Measurements from ENCODE around the gene CDK8. TPM values are rescaled to one million over a fixed set of nuclear protein-coding genes. Genes with fewer than 3 reads are reported as not detected.
A peak's percentile ranks its signal among the peaks of the same experiment; 100 is the strongest.
"Not testable (repeated sequence)": the region's sequence is repeated elsewhere in the genome, so short reads cannot be mapped to it uniquely, and the experiment has no call there.

Gene CDK8
- polyA plus RNA-seq, 4 donors: 16.8 to 29.7 (median 25.3) TPM

DNA sequence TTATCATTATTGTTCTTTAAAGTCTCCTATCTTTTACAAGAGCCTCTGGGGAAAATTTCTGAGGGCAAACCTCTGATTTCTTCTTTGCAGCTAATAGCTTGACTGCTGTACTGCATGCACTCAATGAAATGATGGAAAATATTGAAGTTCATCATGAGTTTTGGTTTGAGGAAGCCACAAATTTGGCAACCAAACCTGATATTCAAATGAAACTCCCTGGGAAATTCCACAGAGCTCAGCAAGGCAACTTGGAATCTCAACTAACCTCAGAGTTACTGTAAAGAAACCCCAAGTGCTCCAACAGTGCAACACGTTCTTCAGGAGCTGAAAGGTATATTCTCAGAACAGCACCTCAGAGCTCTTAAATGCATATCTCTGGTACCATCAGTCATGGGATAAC is 17.6 kb upstream of the CDK8 start:
- Histone ChIP-seq H3K27me3 (ENCODE audit: control insufficient read depth in 3 of 3, insufficient read depth in 3 of 3, low read length in 3 of 3) (peaks cover 0 to 3% (median 0%) of the 10 kb centered on the region in 3 donors), H3K27ac (ENCODE audit: low read depth in 1 of 3, low read length in 2 of 3) (no peak overlapping the region), H3K4me3 (ENCODE audit: low read depth in 1 of 3, low read length in 3 of 3) (no peak overlapping the region), H3K9me3 (ENCODE audit: control insufficient read depth in 2 of 2, insufficient read depth in 1 of 2, low read depth in 1 of 2, low read length in 1 of 2) (no peaks in the 10 kb centered on the region), H3K36me3 (ENCODE audit: control insufficient read depth in 3 of 3, insufficient read depth in 2 of 3, low read depth in 1 of 3, low read length in 3 of 3) (no peaks in the 10 kb centered on the region), H3K4me1 (ENCODE audit: control insufficient read depth in 3 of 3, insufficient read depth in 2 of 3, low read depth in 1 of 3, low read length in 2 of 3) (no peaks in the 10 kb centered on the region)
- FAIRE-seq: no peak
- no peak for DNase-seq
- 40 to 76% (median 48%) methylated on average over 1 of the region's 1 CpG for WGBS, 3 donors

- Histone ChIP-seq H3K36me3 (ENCODE audit: control insufficient read depth in 3 of 3, insufficient read depth in 2 of 3, low read depth in 1 of 3, low read length in 3 of 3) (no peaks in the 10 kb centered on the region), H3K27ac (ENCODE audit: low read depth in 1 of 3, low read length in 2 of 3) (no peak overlapping the region), H3K4me3 (ENCODE audit: low read depth in 1 of 3, low read length in 3 of 3) (no peak overlapping the region), H3K27me3 (ENCODE audit: control insufficient read depth in 3 of 3, insufficient read depth in 3 of 3, low read length in 3 of 3) (no peaks in the 10 kb centered on the region), H3K4me1 (ENCODE audit: control insufficient read depth in 3 of 3, insufficient read depth in 2 of 3, low read depth in 1 of 3, low read length in 2 of 3) (no peaks in the 10 kb centered on the region), H3K9me3 (ENCODE audit: control insufficient read depth in 2 of 2, insufficient read depth in 1 of 2, low read depth in 1 of 2, low read length in 1 of 2) (no peaks in the 10 kb centered on the region)
- FAIRE-seq (no peak), DNase-seq (no peak)
- 57 to 73% (median 69%) methylated on average over 5 of the region's 5 CpGs for WGBS, 3 donors
Measured at GRCh38 chr13:26246154-26246553, 7.8 kb upstream of the CDK8 start.

- FAIRE-seq (no peak), DNase-seq (no peak)
- Histone ChIP-seq H3K27ac (ENCODE audit: low read depth in 1 of 3, low read length in 2 of 3) (no peak overlapping the region), H3K27me3 (ENCODE audit: control insufficient read depth in 3 of 3, insufficient read depth in 3 of 3, low read length in 3 of 3) (no peaks in the 10 kb centered on the region), H3K9me3 (ENCODE audit: control insufficient read depth in 2 of 2, insufficient read depth in 1 of 2, low read depth in 1 of 2, low read length in 1 of 2) (no peaks in the 10 kb centered on the region), H3K36me3 (ENCODE audit: control insufficient read depth in 3 of 3, insufficient read depth in 2 of 3, low read depth in 1 of 3, low read length in 3 of 3) (no peaks in the 10 kb centered on the region), H3K4me3 (ENCODE audit: low read depth in 1 of 3, low read length in 3 of 3) (no peak overlapping the region), H3K4me1 (ENCODE audit: control insufficient read depth in 3 of 3, insufficient read depth in 2 of 3, low read depth in 1 of 3, low read length in 2 of 3) (no peaks in the 10 kb centered on the region)
- WGBS, 3 donors: 68 to 79% (median 71%) methylated on average over 2 of the region's 2 CpGs
Measured at GRCh38 chr13:26247011-26247410, 6.9 kb upstream of the CDK8 start.

DNA sequence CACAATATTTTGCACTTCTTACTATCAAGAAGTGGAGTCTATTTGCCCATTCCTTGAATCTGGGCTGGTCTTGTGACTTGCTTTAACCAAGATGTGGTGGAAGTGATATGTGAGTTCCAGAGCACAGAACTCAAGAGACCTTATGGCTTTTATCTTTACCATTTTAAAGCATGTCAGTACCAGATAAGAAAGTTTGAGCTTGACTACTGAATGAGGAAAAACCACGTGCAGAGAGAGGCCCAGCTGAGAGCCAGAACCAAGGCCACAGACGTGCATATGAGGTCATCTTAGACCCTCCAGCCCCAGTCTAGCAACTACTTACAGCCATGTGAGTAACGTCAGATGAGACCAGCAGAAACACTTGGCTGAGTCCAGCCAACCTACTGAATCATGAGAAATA is 6.3 kb upstream of the CDK8 start:
- WGBS, 3 donors: 39 to 48% (median 46%) methylated on average over 3 of the region's 3 CpGs
- peak in 1 of 2 donors; percentile 63 for DNase-seq
- Histone ChIP-seq H3K27me3 (ENCODE audit: control insufficient read depth in 3 of 3, insufficient read depth in 3 of 3, low read length in 3 of 3) (no peaks in the 10 kb centered on the region), H3K4me3 (ENCODE audit: low read depth in 1 of 3, low read length in 3 of 3) (no peak overlapping the region), H3K36me3 (ENCODE audit: control insufficient read depth in 3 of 3, insufficient read depth in 2 of 3, low read depth in 1 of 3, low read length in 3 of 3) (no peaks in the 10 kb centered on the region), H3K9me3 (ENCODE audit: control insufficient read depth in 2 of 2, insufficient read depth in 1 of 2, low read depth in 1 of 2, low read length in 1 of 2) (no peaks in the 10 kb centered on the region), H3K4me1 (ENCODE audit: control insufficient read depth in 3 of 3, insufficient read depth in 2 of 3, low read depth in 1 of 3, low read length in 2 of 3) (no peaks in the 10 kb centered on the region), H3K27ac (ENCODE audit: low read depth in 1 of 3, low read length in 2 of 3) (peak overlapping the region in 1 of 3 donors; percentile 43)
- FAIRE-seq: no peak

DNA sequence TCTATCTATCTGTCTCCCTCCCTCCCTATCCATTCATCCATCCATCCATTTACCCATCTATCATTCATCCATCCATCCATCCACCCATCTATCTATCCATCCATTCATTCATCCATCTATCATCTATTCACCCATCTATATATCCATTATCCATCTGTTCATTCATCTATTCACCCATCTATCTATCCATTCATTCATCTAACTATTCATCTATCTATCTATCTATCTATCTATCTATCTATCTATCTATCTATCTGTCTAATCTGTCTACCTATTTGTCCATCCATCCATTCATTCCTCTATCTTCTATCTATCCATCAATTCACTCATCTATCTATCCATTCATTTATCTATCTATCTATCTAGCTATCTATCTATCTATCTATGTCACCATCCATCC is 4.4 kb upstream of the CDK8 start:
- Histone ChIP-seq H3K9me3 (ENCODE audit: control insufficient read depth in 2 of 2, insufficient read depth in 1 of 2, low read depth in 1 of 2, low read length in 1 of 2) (no peaks in the 10 kb centered on the region), H3K36me3 (ENCODE audit: control insufficient read depth in 3 of 3, insufficient read depth in 2 of 3, low read depth in 1 of 3, low read length in 3 of 3) (no peaks in the 10 kb centered on the region), H3K27me3 (ENCODE audit: control insufficient read depth in 3 of 3, insufficient read depth in 3 of 3, low read length in 3 of 3) (no peaks in the 10 kb centered on the region), H3K4me3 (ENCODE audit: low read depth in 1 of 3, low read length in 3 of 3) (no peak overlapping the region), H3K27ac (ENCODE audit: low read depth in 1 of 3, low read length in 2 of 3) (no peak overlapping the region), H3K4me1 (ENCODE audit: control insufficient read depth in 3 of 3, insufficient read depth in 2 of 3, low read depth in 1 of 3, low read length in 2 of 3) (no peaks in the 10 kb centered on the region)
- no peak for DNase-seq
- no peak for FAIRE-seq

DNA sequence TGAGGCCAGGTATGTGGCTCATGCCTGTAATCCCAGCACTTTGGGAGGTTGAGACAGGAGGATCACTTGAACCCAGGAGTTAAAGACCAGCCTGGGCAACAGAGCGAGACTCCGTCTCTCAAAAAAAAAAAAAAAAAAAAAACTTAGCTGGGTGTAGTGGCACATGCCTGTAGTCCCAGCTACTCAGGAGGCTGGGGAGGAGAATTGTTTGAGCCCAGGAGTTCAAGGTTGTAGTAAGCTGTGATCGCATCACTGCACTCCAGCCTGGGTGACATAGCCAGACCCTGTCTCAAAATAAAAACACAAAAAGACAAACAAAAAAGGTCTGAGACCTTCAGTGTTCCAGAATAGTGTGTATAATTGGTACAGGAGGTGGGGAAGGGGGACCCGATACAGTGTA is 1.9 kb upstream of the CDK8 start:
- not testable (repeated sequence) for H3K9me3 ChIP-seq (ENCODE audit: control insufficient read depth in 2 of 2, insufficient read depth in 1 of 2, low read depth in 1 of 2, low read length in 1 of 2); H3K27me3 ChIP-seq (ENCODE audit: control insufficient read depth in 3 of 3, insufficient read depth in 3 of 3, low read length in 3 of 3); H3K36me3 ChIP-seq (ENCODE audit: control insufficient read depth in 3 of 3, insufficient read depth in 2 of 3, low read depth in 1 of 3, low read length in 3 of 3); H3K4me1 ChIP-seq (ENCODE audit: control insufficient read depth in 3 of 3, insufficient read depth in 2 of 3, low read depth in 1 of 3, low read length in 2 of 3); FAIRE-seq; H3K27ac ChIP-seq (ENCODE audit: low read depth in 1 of 3, low read length in 2 of 3); DNase-seq; H3K4me3 ChIP-seq (ENCODE audit: low read depth in 1 of 3, low read length in 3 of 3)
- 71 to 86% (median 82%) methylated on average over 4 of the region's 4 CpGs for WGBS, 3 donors

DNA sequence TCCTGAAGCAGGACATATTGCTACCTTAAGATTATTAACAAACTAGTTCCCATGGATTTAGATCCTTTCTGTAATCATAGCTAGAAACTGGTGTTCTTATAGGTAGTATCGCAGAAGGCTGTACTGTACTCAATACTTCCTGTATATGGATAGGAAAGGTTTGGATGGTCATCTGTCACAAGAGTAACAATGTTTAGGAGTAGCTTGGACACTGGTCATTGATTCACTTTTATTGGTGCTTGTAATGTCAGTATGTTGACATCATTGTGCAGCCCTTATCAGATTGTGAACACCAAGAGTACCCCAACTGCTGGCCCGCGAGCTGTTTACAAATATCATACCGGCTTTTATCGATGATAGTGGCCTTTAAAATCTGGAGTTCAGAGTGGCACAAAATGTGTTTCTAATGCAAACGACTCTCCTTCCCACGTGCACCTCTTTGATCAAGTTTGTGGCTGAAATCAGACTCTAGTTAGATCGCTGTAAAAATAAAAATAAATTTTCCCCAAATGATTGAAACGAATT is 605 bp upstream of the CDK8 start:
- Histone ChIP-seq H3K27me3 (ENCODE audit: control insufficient read depth in 3 of 3, insufficient read depth in 3 of 3, low read length in 3 of 3) (no peaks in the 10 kb centered on the region), H3K4me3 (ENCODE audit: low read depth in 1 of 3, low read length in 3 of 3) (peak overlapping the region; percentile 65 to 97 (median 81)), H3K36me3 (ENCODE audit: control insufficient read depth in 3 of 3, insufficient read depth in 2 of 3, low read depth in 1 of 3, low read length in 3 of 3) (no peaks in the 10 kb centered on the region), H3K4me1 (ENCODE audit: control insufficient read depth in 3 of 3, insufficient read depth in 2 of 3, low read depth in 1 of 3, low read length in 2 of 3) (no peaks in the 10 kb centered on the region), H3K27ac (ENCODE audit: low read depth in 1 of 3, low read length in 2 of 3) (peak overlapping the region in 1 of 3 donors; percentile 98), H3K9me3 (ENCODE audit: control insufficient read depth in 2 of 2, insufficient read depth in 1 of 2, low read depth in 1 of 2, low read length in 1 of 2) (no peaks in the 10 kb centered on the region)
- WGBS, 3 donors: 37 to 40% (median 37%) methylated on average over 9 of the region's 9 CpGs
- DNase-seq: no peak
- FAIRE-seq: no peak

GRCh38 chr13:26254583-26255111 is 718 bp downstream of the CDK8 start:
- 0 to 1% (median 1%) methylated on average over 32 to 35 of the region's 35 CpGs for WGBS, 3 donors
- H3K4me3 ChIP-seq (ENCODE audit: low read depth in 1 of 3, low read length in 3 of 3): peak overlapping the region; percentile 65 to 97 (median 81)
- H3K36me3 ChIP-seq (ENCODE audit: control insufficient read depth in 3 of 3, insufficient read depth in 2 of 3, low read depth in 1 of 3, low read length in 3 of 3): no peaks in the 10 kb centered on the region
- no peaks in the 10 kb centered on the region for H3K4me1 ChIP-seq (ENCODE audit: control insufficient read depth in 3 of 3, insufficient read depth in 2 of 3, low read depth in 1 of 3, low read length in 2 of 3)
- H3K27ac ChIP-seq (ENCODE audit: low read depth in 1 of 3, low read length in 2 of 3): peak overlapping the region; percentile 82 to 98 (median 97)
- DNase-seq: peak; percentile 62 to 77
- H3K27me3 ChIP-seq (ENCODE audit: control insufficient read depth in 3 of 3, insufficient read depth in 3 of 3, low read length in 3 of 3): no peaks in the 10 kb centered on the region
- H3K9me3 ChIP-seq (ENCODE audit: control insufficient read depth in 2 of 2, insufficient read depth in 1 of 2, low read depth in 1 of 2, low read length in 1 of 2): no peaks in the 10 kb centered on the region
- no peak for FAIRE-seq

- Histone ChIP-seq H3K27ac (ENCODE audit: low read depth in 1 of 3, low read length in 2 of 3) (peak overlapping the region in 2 of 3 donors; percentile 82 to 98), H3K9me3 (ENCODE audit: control insufficient read depth in 2 of 2, insufficient read depth in 1 of 2, low read depth in 1 of 2, low read length in 1 of 2) (no peaks in the 10 kb centered on the region), H3K4me1 (ENCODE audit: control insufficient read depth in 3 of 3, insufficient read depth in 2 of 3, low read depth in 1 of 3, low read length in 2 of 3) (no peaks in the 10 kb centered on the region), H3K27me3 (ENCODE audit: control insufficient read depth in 3 of 3, insufficient read depth in 3 of 3, low read length in 3 of 3) (no peaks in the 10 kb centered on the region), H3K4me3 (ENCODE audit: low read depth in 1 of 3, low read length in 3 of 3) (peak overlapping the region; percentile 65 to 97 (median 81)), H3K36me3 (ENCODE audit: control insufficient read depth in 3 of 3, insufficient read depth in 2 of 3, low read depth in 1 of 3, low read length in 3 of 3) (no peaks in the 10 kb centered on the region)
- FAIRE-seq: no peak
- peak in 1 of 2 donors; percentile 38 for DNase-seq
- 0 to 7% (median 3%) methylated on average over 7 of the region's 7 CpGs for WGBS, 3 donors
Measured at GRCh38 chr13:26255115-26255514, 1.2 kb downstream of the CDK8 start.
